ENCODE results near the gene LBHD2. TPM values are rescaled to one million over a fixed set of nuclear protein-coding genes. Genes with fewer than 3 reads are reported as not detected.

Gene LBHD2
- polyA plus RNA-seq, 1 donor from 2014 or later, result not detected

- H3K79me2 ChIP-seq (replicated peaks; ENCODE audit: insufficient read depth, low read length), result no peaks in the 10 kb centered on the region
- H3K9me2 ChIP-seq (ENCODE audit: insufficient read depth, low read length), result no peaks in the 10 kb centered on the region
- H4K20me1 ChIP-seq (ENCODE audit: insufficient read depth), result no peaks in the 10 kb centered on the region
- H3K4me2 ChIP-seq (ENCODE audit: low read length), result no peak overlapping the region
- no peak overlapping the region for H3K9ac ChIP-seq (ENCODE audit: low read length)
- no peak overlapping the region for H3K27ac ChIP-seq (ENCODE audit: low read length)
- no peaks in the 10 kb centered on the region for H3F3A ChIP-seq (ENCODE audit: insufficient read depth, low read length, poor library complexity, severe bottlenecking)
- TF ChIP-seq REST (IDR thresholded peaks at IDR 0.05; ENCODE audit: borderline replicate concordance) (no peak), CTCF (IDR thresholded peaks at IDR 0.05; ENCODE audit: poor library complexity, severe bottlenecking) (no peak), RAD21 (conservative IDR thresholded peaks at IDR 0.05) (no peak), POLR2AphosphoS5 (IDR thresholded peaks at IDR 0.05) (no peak), EZH2 (IDR thresholded peaks at IDR 0.05; ENCODE audit: borderline replicate concordance, insufficient read depth, low read length, poor library complexity, severe bottlenecking) (no peak), SMC3 (conservative IDR thresholded peaks at IDR 0.05; ENCODE audit: poor library complexity) (no peak), EP300 (conservative IDR thresholded peaks at IDR 0.05; ENCODE audit: poor library complexity, severe bottlenecking) (no peak), TAF1 (IDR thresholded peaks at IDR 0.05; ENCODE audit: low read depth) (no peak), MXI1 (conservative IDR thresholded peaks at IDR 0.05; ENCODE audit: poor library complexity, severe bottlenecking) (no peak)
- no peak overlapping the region for H2AFZ ChIP-seq (ENCODE audit: low read depth, low read length)
- peaks cover 38% of the 10 kb centered on the region for H3K27me3 ChIP-seq (ENCODE audit: insufficient read depth, low read depth, low read length)
- no peaks in the 10 kb centered on the region for H3K9me3 ChIP-seq (ENCODE audit: low read length)
- no peaks in the 10 kb centered on the region for H3K36me3 ChIP-seq (ENCODE audit: insufficient read depth, low read length)
- H3K4me3 ChIP-seq (ENCODE audit: low read length), result no peak overlapping the region
These were observed 17.4 kb downstream of the LBHD2 start for GRCh38 chr14:103101257-103101962.

- Histone ChIP-seq H4K20me1 (ENCODE audit: insufficient read depth) (no peaks in the 10 kb centered on the region), H3K27me3 (ENCODE audit: insufficient read depth, low read depth, low read length) (peaks cover 38% of the 10 kb centered on the region), H3F3A (ENCODE audit: insufficient read depth, low read length, poor library complexity, severe bottlenecking) (no peaks in the 10 kb centered on the region), H3K9ac (ENCODE audit: low read length) (no peak overlapping the region), H3K4me3 (ENCODE audit: low read length) (no peak overlapping the region), H3K36me3 (ENCODE audit: insufficient read depth, low read length) (no peaks in the 10 kb centered on the region), H3K79me2 (replicated peaks; ENCODE audit: insufficient read depth, low read length) (no peaks in the 10 kb centered on the region), H2AFZ (ENCODE audit: low read depth, low read length) (no peak overlapping the region), H3K27ac (ENCODE audit: low read length) (no peak overlapping the region), H3K9me3 (ENCODE audit: low read length) (no peaks in the 10 kb centered on the region), H3K4me2 (ENCODE audit: low read length) (no peak overlapping the region), H3K9me2 (ENCODE audit: insufficient read depth, low read length) (no peaks in the 10 kb centered on the region)
- TF ChIP-seq EZH2 (IDR thresholded peaks at IDR 0.05; ENCODE audit: borderline replicate concordance, insufficient read depth, low read length, poor library complexity, severe bottlenecking), result no peak
- TF ChIP-seq MXI1 (conservative IDR thresholded peaks at IDR 0.05; ENCODE audit: poor library complexity, severe bottlenecking), result no peak
- TF ChIP-seq EP300 (conservative IDR thresholded peaks at IDR 0.05; ENCODE audit: poor library complexity, severe bottlenecking), result no peak
- TF ChIP-seq RAD21 (conservative IDR thresholded peaks at IDR 0.05), result no peak
- no peak for TF ChIP-seq TAF1 (IDR thresholded peaks at IDR 0.05; ENCODE audit: low read depth)
- TF ChIP-seq SMC3 (conservative IDR thresholded peaks at IDR 0.05; ENCODE audit: poor library complexity), result no peak
- no peak for TF ChIP-seq REST (IDR thresholded peaks at IDR 0.05; ENCODE audit: borderline replicate concordance)
- TF ChIP-seq POLR2AphosphoS5 (IDR thresholded peaks at IDR 0.05), result no peak
- no peak for TF ChIP-seq CTCF (IDR thresholded peaks at IDR 0.05; ENCODE audit: poor library complexity, severe bottlenecking)
These were observed 18.1 kb downstream of the LBHD2 start for GRCh38 chr14:103101963-103102688.

Measured in neural cell (in vitro differentiated cells).